AG04450 (cell line): Measurements from ENCODE around the gene IQCN. TPM values are rescaled to one million over a fixed set of nuclear protein-coding genes. Genes with fewer than 3 reads are reported as not detected.

ENCODE experiments used
- CTCF ChIA-PET: fragments of 300-600, 350-600 bp; formaldehyde crosslinking; extraction: SDS; loops from one replicate; lab custom pipeline; 2022; ENCODE audit warnings: antibody characterized with exemption, inconsistent platforms; lab: Charles Lee
- POLR2A ChIA-PET: fragments of 350-600 bp; formaldehyde crosslinking; extraction: SDS; loops from one replicate; lab custom pipeline; 2021; ENCODE audit warnings: antibody characterized with exemption, inconsistent platforms; lab: Yijun Ruan, JAX
- DNase-seq: peaks from one replicate; pipeline ENCODE4 v3.0.0-alpha.2; 2011; ENCODE audit warnings: low read depth, low spot score
- H3K27ac ChIP-seq: one replicate; pipeline ENCODE4 v1.5.1; 2012; ENCODE audit warnings: low read depth, low read length, control low read depth
- H3K27me3 ChIP-seq: one replicate; pipeline ENCODE4 v1.6.0; 2012; ENCODE audit warnings: low read length; ENCODE audit not compliant: control insufficient read depth, insufficient read depth
- H3K4me3 ChIP-seq: 2 replicates; pipeline ENCODE4 v1.5.1; 2011; ENCODE audit warnings: mild to moderate bottlenecking, low read depth, low read length, control low read depth
- H3K9me3 ChIP-seq: 2 replicates; pipeline ENCODE4 v1.5.1; 2012; ENCODE audit warnings: low read length; ENCODE audit not compliant: control insufficient read depth, insufficient read depth
- CTCF ChIP-seq: IDR thresholded peaks from 2 replicates; pipeline ENCODE4 v1.5.1; 2011; ENCODE audit warnings: low read depth, low read length, control low read depth, inconsistent platforms
- polyA minus RNA-seq: library from RNA; depleted of rRNA, polyadenylated mRNA; stranded (reverse); fragments of >200 nt; gene quantifications from 2 replicates; pipeline ENCODE4 v1.2.3, GENCODE V29; 2011; rRNA and poly(A)+ RNA removed
- polyA plus RNA-seq: library from polyadenylated mRNA; depleted of rRNA; stranded (reverse); fragments of >200 nt; gene quantifications from 2 replicates; pipeline ENCODE4 v1.2.3, GENCODE V29; 2011; rRNA removed

The IQCN gene
- polyA plus RNA-seq (0.45 and 0.53 TPM in 2 replicates), polyA minus RNA-seq (1.5 and 1.6 TPM in 2 replicates)

- ChIA-PET POLR2A (interaction anchor here (1.7 kb wide), 1 partner anchor 54 kb away, joined by 12 read pairs; no protein-coding TSS in a partner anchor), CTCF (interaction anchor here (1.4 kb wide), 1 partner anchor 54 kb away, joined by 6 read pairs; no protein-coding TSS in a partner anchor)
- Histone ChIP-seq H3K9me3 (no peaks in the 10 kb centered on the region), H3K4me3 (peak within 1 kb of the TSS; percentile 1; the same call in 1 of the 2 replicates), H3K27me3 (no peaks in the 10 kb centered on the region), H3K27ac (peak within 1 kb of the TSS; percentile 59)
- TF ChIP-seq CTCF, result no peak
- no peak for DNase-seq
Measured at GRCh38 chr19:18274219-18274780, at the start of gene IQCN. Gene IQCN, minus strand, starts transcription at chr19:18274452. Its CDS starts 4,974 bp downstream, at chr19:18269478.

- POLR2A ChIA-PET, result interaction anchor here (0.6 to 3.3 kb wide), 9 partner anchors 18 to 127 kb away, joined by 3 to 92 read pairs (median 5); partner anchors contain the start of gene JUND
- Histone ChIP-seq H3K9me3 (no peaks in the 10 kb centered on the region), H3K27me3 (no peaks in the 10 kb centered on the region), H3K27ac (peak within 1 kb of the TSS; percentile 69), H3K4me3 (peak within 1 kb of the TSS; percentile 79)
- CTCF ChIA-PET, result interaction anchor here (0.6 to 3.7 kb wide), 10 partner anchors 30 to 210 kb away, joined by 3 to 58 read pairs (median 4); partner anchors contain the start of gene JUND
- peak; percentile 33 for TF ChIP-seq CTCF
- DNase-seq, result peak; percentile 89
Measured at GRCh38 chr19:18322759-18323460, 48.7 kb upstream of the IQCN start, which contains the start of gene LSM4. Gene LSM4, minus strand, starts transcription at chr19:18323076. Its CDS starts 56 bp downstream, at chr19:18323020.

DNA sequence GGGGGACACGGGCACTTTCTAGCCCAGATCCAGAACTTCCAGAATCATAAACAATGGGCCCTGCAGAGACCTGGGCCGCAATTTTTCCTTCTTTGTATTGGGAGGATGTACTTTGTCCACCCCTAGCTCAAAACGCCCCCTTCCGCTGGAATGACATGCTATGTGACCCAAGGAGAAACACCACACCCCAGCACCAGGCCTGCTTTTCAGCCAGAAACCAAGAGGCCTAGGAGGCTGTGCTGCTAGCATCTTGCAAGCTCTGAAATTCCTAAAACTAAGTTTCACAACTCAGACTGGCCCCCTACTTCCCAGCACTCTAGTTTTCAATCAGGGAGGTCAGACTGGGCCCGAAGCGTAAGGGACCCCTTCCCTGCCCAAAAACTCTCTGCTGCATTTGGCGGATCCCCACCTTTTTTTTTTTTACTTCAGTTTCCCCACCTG lies 48.1 kb upstream of the IQCN start:
- POLR2A ChIA-PET, result interaction anchor here (0.6 to 3.3 kb wide), 10 partner anchors 14 to 127 kb away, joined by 3 to 92 read pairs (median 4); partner anchors contain the start of gene JUND

DNA sequence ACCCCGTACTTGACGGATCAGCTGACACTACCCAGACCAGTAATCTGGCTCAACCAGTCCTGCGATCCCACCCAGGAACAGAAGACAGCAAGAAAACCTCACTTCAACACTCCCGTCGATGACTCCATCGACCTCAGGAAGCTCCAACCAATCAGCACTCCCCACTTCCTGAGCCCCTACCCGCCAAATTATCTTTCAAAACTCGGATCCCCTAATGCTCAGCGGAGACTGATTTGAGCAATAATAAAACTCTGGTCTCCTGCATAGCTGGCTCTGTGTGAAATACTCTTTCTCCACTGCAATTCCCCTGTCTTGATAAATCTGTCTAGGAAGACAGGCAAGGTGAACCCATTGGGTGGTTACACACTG lies 47.5 kb upstream of the IQCN start:
- ChIA-PET CTCF (interaction anchor here (0.7 to 3.7 kb wide), 9 partner anchors 11 to 208 kb away, joined by 3 to 58 read pairs (median 4); partner anchors contain the start of gene JUND), POLR2A (interaction anchor here (1.1 to 3.3 kb wide), 6 partner anchors 13 to 90 kb away, joined by 3 to 92 read pairs (median 11); partner anchors contain the start of gene JUND)
- Histone ChIP-seq H3K27ac (no peak overlapping the region), H3K4me3 (peak overlapping the region; percentile 79), H3K9me3 (no peaks in the 10 kb centered on the region), H3K27me3 (no peaks in the 10 kb centered on the region)
- no peak for DNase-seq
- TF ChIP-seq CTCF, result no peak

More for the DNA sequence above, 48.1 kb upstream of the IQCN start:
- no peak for DNase-seq
- CTCF ChIA-PET, result interaction anchor here (0.6 to 3.7 kb wide), 11 partner anchors 11 to 209 kb away, joined by 3 to 58 read pairs (median 4); partner anchors contain the start of gene JUND
- Histone ChIP-seq H3K9me3 (no peaks in the 10 kb centered on the region), H3K4me3 (peak overlapping the region; percentile 79), H3K27ac (peak overlapping the region; percentile 47), H3K27me3 (no peaks in the 10 kb centered on the region)
- peak; percentile 33 for TF ChIP-seq CTCF
